ENCODE measurements around the gene CDPF1.

DNA sequence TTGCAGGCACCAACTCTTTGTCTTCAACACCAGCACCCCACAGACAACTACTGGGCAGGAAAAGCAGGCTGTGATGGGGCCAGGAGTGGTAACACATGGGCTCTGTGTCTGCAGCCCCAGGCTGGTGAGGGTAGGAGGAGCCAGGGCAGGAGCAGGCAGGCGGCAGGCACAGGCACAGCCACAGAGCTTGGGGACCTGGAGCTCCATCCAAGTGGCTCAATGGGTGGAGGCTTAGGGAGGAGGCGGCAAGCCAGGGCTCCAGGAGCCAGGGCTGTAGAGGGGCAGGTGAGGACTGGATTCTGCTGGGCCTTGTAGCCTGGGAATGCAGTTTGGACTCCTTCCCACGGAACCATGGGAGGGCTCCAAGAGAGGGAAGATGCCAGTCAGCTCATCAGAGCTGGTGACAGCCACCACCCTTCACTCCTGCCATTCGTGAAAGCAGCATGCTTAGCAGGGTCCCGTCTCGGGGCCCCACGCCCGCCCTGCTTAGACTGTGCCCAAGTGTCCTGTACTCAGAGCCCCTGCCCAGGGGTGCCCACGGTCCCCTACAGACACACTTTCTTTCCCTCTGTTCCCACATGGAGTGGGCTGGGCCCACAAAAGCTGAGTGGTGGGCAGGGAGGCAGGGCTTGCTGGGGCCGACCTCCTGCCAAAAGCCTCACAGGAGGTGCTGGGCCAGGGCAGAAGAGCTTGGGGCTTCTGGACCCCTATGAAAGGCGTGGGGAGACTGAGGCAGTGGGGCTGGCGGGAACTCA is 30.1 kb upstream of the CDPF1 start:
- TF ChIP-seq SP140L (CRISPR knock-in tag; IDR thresholded peaks at IDR 0.05; ENCODE audit: borderline replicate concordance) = no peak
- TF ChIP-seq, protein P1, sequence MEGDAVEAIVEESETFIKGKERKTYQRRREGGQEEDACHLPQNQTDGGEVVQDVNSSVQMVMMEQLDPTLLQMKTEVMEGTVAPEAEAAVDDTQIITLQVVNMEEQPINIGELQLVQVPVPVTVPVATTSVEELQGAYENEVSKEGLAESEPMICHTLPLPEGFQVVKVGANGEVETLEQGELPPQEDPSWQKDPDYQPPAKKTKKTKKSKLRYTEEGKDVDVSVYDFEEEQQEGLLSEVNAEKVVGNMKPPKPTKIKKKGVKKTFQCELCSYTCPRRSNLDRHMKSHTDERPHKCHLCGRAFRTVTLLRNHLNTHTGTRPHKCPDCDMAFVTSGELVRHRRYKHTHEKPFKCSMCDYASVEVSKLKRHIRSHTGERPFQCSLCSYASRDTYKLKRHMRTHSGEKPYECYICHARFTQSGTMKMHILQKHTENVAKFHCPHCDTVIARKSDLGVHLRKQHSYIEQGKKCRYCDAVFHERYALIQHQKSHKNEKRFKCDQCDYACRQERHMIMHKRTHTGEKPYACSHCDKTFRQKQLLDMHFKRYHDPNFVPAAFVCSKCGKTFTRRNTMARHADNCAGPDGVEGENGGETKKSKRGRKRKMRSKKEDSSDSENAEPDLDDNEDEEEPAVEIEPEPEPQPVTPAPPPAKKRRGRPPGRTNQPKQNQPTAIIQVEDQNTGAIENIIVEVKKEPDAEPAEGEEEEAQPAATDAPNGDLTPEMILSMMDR (CRISPR knock-in tag; IDR thresholded peaks at IDR 0.05) = no peak
- no peak for TF ChIP-seq TBX2 (CRISPR knock-in tag; IDR thresholded peaks at IDR 0.05; ENCODE audit: borderline replicate concordance)
- TF ChIP-seq DNMT3B (CRISPR knock-in tag; conservative IDR thresholded peaks at IDR 0.05) = no peak
- TF ChIP-seq ZFP36L1 (CRISPR knock-in tag; IDR thresholded peaks at IDR 0.05) = no peak
- no peak for TF ChIP-seq POLR2AphosphoS5 (IDR thresholded peaks at IDR 0.05; ENCODE audit: low read depth, low read length)
- no peak for TF ChIP-seq POLR2A (IDR thresholded peaks at IDR 0.05; ENCODE audit: insufficient read depth in 1 of 2, low read depth in 2 of 2, low read length in 2 of 2)
- TF ChIP-seq ZFP36 (IDR thresholded peaks at IDR 0.05; ENCODE audit: borderline replicate concordance, low read depth, low read length, partially characterized antibody) = no peak
- TF ChIP-seq TAF1 (CRISPR knock-in tag; IDR thresholded peaks at IDR 0.05) = no peak
- TF ChIP-seq STAG1 (CRISPR knock-in tag; IDR thresholded peaks at IDR 0.05) = no peak
- TF ChIP-seq, protein P2, sequence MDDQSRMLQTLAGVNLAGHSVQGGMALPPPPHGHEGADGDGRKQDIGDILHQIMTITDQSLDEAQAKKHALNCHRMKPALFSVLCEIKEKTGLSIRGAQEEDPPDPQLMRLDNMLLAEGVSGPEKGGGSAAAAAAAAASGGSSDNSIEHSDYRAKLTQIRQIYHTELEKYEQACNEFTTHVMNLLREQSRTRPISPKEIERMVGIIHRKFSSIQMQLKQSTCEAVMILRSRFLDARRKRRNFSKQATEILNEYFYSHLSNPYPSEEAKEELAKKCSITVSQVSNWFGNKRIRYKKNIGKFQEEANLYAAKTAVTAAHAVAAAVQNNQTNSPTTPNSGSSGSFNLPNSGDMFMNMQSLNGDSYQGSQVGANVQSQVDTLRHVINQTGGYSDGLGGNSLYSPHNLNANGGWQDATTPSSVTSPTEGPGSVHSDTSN (CRISPR knock-in tag; IDR thresholded peaks at IDR 0.05; ENCODE audit: borderline replicate concordance) = no peak
- TF ChIP-seq, protein P3, sequence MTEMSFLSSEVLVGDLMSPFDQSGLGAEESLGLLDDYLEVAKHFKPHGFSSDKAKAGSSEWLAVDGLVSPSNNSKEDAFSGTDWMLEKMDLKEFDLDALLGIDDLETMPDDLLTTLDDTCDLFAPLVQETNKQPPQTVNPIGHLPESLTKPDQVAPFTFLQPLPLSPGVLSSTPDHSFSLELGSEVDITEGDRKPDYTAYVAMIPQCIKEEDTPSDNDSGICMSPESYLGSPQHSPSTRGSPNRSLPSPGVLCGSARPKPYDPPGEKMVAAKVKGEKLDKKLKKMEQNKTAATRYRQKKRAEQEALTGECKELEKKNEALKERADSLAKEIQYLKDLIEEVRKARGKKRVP (CRISPR knock-in tag; IDR thresholded peaks at IDR 0.05) = no peak

All from HepG2 (cell line).